A673 (cell line): ENCODE data around the gene ATRIP. TPM values are rescaled to one million over a fixed set of nuclear protein-coding genes. Genes with fewer than 3 reads are reported as not detected.

ENCODE experiments used
- BruUV-seq: library from RNA; stranded (reverse); fragments of 400-500 nt; replicated peaks from 2 replicates; lab custom pipeline; 2021; lab: Mats Ljungman, UMichigan
- CTCF ChIA-PET: fragments of 300-600 bp; sonication (Branson Sonifier 250); formaldehyde crosslinking; loops from one replicate; lab custom pipeline; 2022; ENCODE audit warnings: antibody characterized with exemption; lab: Charles Lee
- POLR2A ChIA-PET: fragments of 300-600 bp; sonication (Branson Sonifier 250); formaldehyde crosslinking; loops from one replicate; lab custom pipeline; 2022; ENCODE audit warnings: antibody characterized with exemption; ENCODE audit not compliant: low non-redundant PET; lab: Charles Lee
- DNase-seq: peaks from one replicate; pipeline ENCODE4 v3.0.0-alpha.2; 2015; ENCODE audit warnings: low spot score
- H3K27ac ChIP-seq: fragments of 200-600 bp; sonication (generic); 2 replicates; pipeline ENCODE4 v1.5.1; 2016; ENCODE audit warnings: mixed run types, low read depth, mild to moderate bottlenecking, mixed read lengths, antibody characterized with exemption, low read length; ENCODE audit not compliant: poor library complexity, severe bottlenecking
- H3K27me3 ChIP-seq: fragments of 200-600 bp; sonication (generic); replicated peaks from 2 replicates; pipeline ENCODE4 v1.6.1; 2017; ENCODE audit warnings: mixed run types, low read depth, mild to moderate bottlenecking, mixed read lengths, antibody characterized with exemption, low read length; ENCODE audit not compliant: insufficient read depth, poor library complexity
- H3K36me3 ChIP-seq: fragments of 200-600 bp; sonication (generic); 2 replicates; pipeline ENCODE4 v1.6.1; 2016; ENCODE audit warnings: mixed run types, mild to moderate bottlenecking, mixed read lengths, antibody characterized with exemption, low read length; ENCODE audit not compliant: insufficient read depth, poor library complexity, severe bottlenecking
- H3K4me1 ChIP-seq: fragments of 200-600 bp; sonication (generic); 2 replicates; pipeline ENCODE4 v1.6.1; 2017; ENCODE audit warnings: mixed run types, mild to moderate bottlenecking, mixed read lengths, antibody characterized with exemption, low read length; ENCODE audit not compliant: insufficient read depth, poor library complexity, severe bottlenecking
- H3K4me3 ChIP-seq: fragments of 200-600 bp; sonication (generic); 2 replicates; pipeline ENCODE4 v1.5.1; 2016; ENCODE audit warnings: low read depth, mixed run types, mild to moderate bottlenecking, mixed read lengths, low read length; ENCODE audit not compliant: poor library complexity, severe bottlenecking
- H3K9me3 ChIP-seq: fragments of 200-600 bp; sonication (generic); 2 replicates; pipeline ENCODE4 v1.6.1; 2016; ENCODE audit warnings: mixed run types, low read depth, mild to moderate bottlenecking, mixed read lengths, antibody characterized with exemption, low read length; ENCODE audit not compliant: poor library complexity, severe bottlenecking
- CTCF ChIP-seq: fragments of 300-800, 200-600 bp; sonication (generic); conservative IDR thresholded peaks from 2 replicates; pipeline ENCODE4 v1.5.1; 2017; ENCODE audit warnings: low read depth, mild to moderate bottlenecking, antibody characterized with exemption, low read length, moderate library complexity, mixed read lengths
- EZH2 ChIP-seq: fragments of 200-600 bp; sonication (generic); IDR thresholded peaks from 2 replicates; pipeline ENCODE4 v1.6.1; 2017; ENCODE audit warnings: borderline replicate concordance, low read depth, mild to moderate bottlenecking, mixed read lengths, antibody characterized with exemption, low read length; ENCODE audit not compliant: poor library complexity, severe bottlenecking
- intact Hi-C: fragments of 100-400 bp; cut with micrococcal nuclease; formaldehyde crosslinking; loops from one replicate; pipeline ENCODE4 v1.10.0; 2022; ENCODE audit not compliant: unreplicated experiment
- total RNA-seq: library from RNA; stranded (reverse); gene quantifications from 2 replicates; pipeline ENCODE4 v1.2.3, GENCODE V29; 2021

The ATRIP gene
- total RNA-seq, 1 experiment from 2014 or later, result 9.7 TPM

- ChIA-PET CTCF (interaction anchor here (1.0 kb wide), 1 partner anchor 32 kb away, joined by 4 read pairs; no protein-coding TSS in a partner anchor), POLR2A (no interaction called here)
- no peaks in the 10 kb centered on the region for H3K9me3 ChIP-seq
- no peaks in the 10 kb centered on the region for H3K4me1 ChIP-seq
- no peak for DNase-seq
- BruUV-seq, result no TSS peak
- no peaks in the 10 kb centered on the region for H3K27me3 ChIP-seq
- TF ChIP-seq CTCF (no peak), EZH2 (no peak)
- no peak overlapping the region for H3K4me3 ChIP-seq
- H3K27ac ChIP-seq, result no peak overlapping the region
- intact Hi-C loops, result loop anchor here (5.0 kb wide), 1 partner anchor 33 kb away; no protein-coding TSS in a partner anchor
- no peaks in the 10 kb centered on the region for H3K36me3 ChIP-seq
Observed at GRCh38 chr3:48404440-48405342, 41.8 kb upstream of the ATRIP start.

- POLR2A ChIA-PET, result no interaction called here
- Histone ChIP-seq H3K4me3 (no peak overlapping the region), H3K4me1 (no peaks in the 10 kb centered on the region), H3K27me3 (no peaks in the 10 kb centered on the region), H3K9me3 (no peaks in the 10 kb centered on the region), H3K27ac (no peak overlapping the region), H3K36me3 (no peaks in the 10 kb centered on the region)
- intact Hi-C loops, result no loop called here
- CTCF ChIA-PET, result no interaction called here
- no peak for DNase-seq
- no TSS peak for BruUV-seq
- TF ChIP-seq EZH2, result no peak
- no peak for TF ChIP-seq CTCF
Observed at GRCh38 chr3:48405343-48405881, 41.1 kb upstream of the ATRIP start.

GRCh38 chr3:48405971-48406370 lies 40.6 kb upstream of the ATRIP start:
- no peak overlapping the region for H3K27ac ChIP-seq
- intact Hi-C loops, result no loop called here
- no TSS peak for BruUV-seq
- H3K9me3 ChIP-seq, result no peaks in the 10 kb centered on the region
- CTCF ChIA-PET, result no interaction called here
- POLR2A ChIA-PET, result no interaction called here
- no peaks in the 10 kb centered on the region for H3K36me3 ChIP-seq
- DNase-seq, result no peak
- H3K4me3 ChIP-seq, result no peak overlapping the region
- TF ChIP-seq EZH2 (no peak), CTCF (no peak)
- no peaks in the 10 kb centered on the region for H3K4me1 ChIP-seq
- no peaks in the 10 kb centered on the region for H3K27me3 ChIP-seq
